ENCODE measurements around the gene SRSF3.

GRCh38 chr6:36643977-36644376 is 49.8 kb downstream of the SRSF3 start:
- no peak for TF ChIP-seq CTCF (IDR thresholded peaks at IDR 0.05)
- no peak for TF ChIP-seq EP300 (IDR thresholded peaks at IDR 0.05)
- TF ChIP-seq POLR2A (IDR thresholded peaks at IDR 0.05) = no peak
- no peak for TF ChIP-seq POLR2AphosphoS5 (IDR thresholded peaks at IDR 0.05)

Measured in gastroesophageal sphincter (tissue), 3 donors.